Hematopoietic multipotent progenitor cell treated with erythropoietin and hydrocortisone succinate and interleukin-3 and kit ligand, for 15 days (in vitro differentiated cells): ENCODE results near the gene FGF12.

Source experiments
- DNase-seq: peaks from one replicate; pipeline ENCODE4 v3.0.0-alpha.2; 2015; ENCODE audit warnings: low spot score

The FGF12 gene

GRCh38 chr3:192188218-192188835, 539.0 kb downstream of the FGF12 start:
- DNase-seq: peak; percentile 9

- DNase-seq: no peak
These were observed 539.8 kb downstream of the FGF12 start for GRCh38 chr3:192187485-192188051.

- no peak for DNase-seq
These were observed 540.8 kb downstream of the FGF12 start for GRCh38 chr3:192186498-192186897.

- DNase-seq: no peak
These were observed 541.3 kb downstream of the FGF12 start for GRCh38 chr3:192186045-192186444.

GRCh38 chr3:192183109-192183508, 544.2 kb downstream of the FGF12 start:
- no peak for DNase-seq

GRCh38 chr3:192181151-192181550, 546.2 kb downstream of the FGF12 start:
- no peak for DNase-seq

GRCh38 chr3:192177383-192177782, 550.0 kb downstream of the FGF12 start:
- no peak for DNase-seq

- DNase-seq: no peak
These were observed 553.1 kb downstream of the FGF12 start for GRCh38 chr3:192174283-192174682.

- DNase-seq: no peak
These were observed 556.1 kb downstream of the FGF12 start for GRCh38 chr3:192171213-192171612.

GRCh38 chr3:192170659-192171058, 556.7 kb downstream of the FGF12 start:
- no peak for DNase-seq

GRCh38 chr3:192170031-192170430, 557.3 kb downstream of the FGF12 start:
- DNase-seq: no peak

GRCh38 chr3:192169332-192169915, 557.9 kb downstream of the FGF12 start:
- DNase-seq: no peak

GRCh38 chr3:192168202-192168601, 559.1 kb downstream of the FGF12 start:
- no peak for DNase-seq

GRCh38 chr3:192165552-192165951, 561.8 kb downstream of the FGF12 start:
- DNase-seq: no peak

- no peak for DNase-seq
These were observed 565.7 kb downstream of the FGF12 start for GRCh38 chr3:192161661-192162060.

- DNase-seq: no peak
These were observed 571.0 kb downstream of the FGF12 start for GRCh38 chr3:192156382-192156781.

GRCh38 chr3:192155194-192155593, 572.1 kb downstream of the FGF12 start:
- no peak for DNase-seq

- DNase-seq: no peak
These were observed 594.1 kb downstream of the FGF12 start for GRCh38 chr3:192133271-192133670.

GRCh38 chr3:192130534-192131132, 596.7 kb downstream of the FGF12 start:
- DNase-seq: no peak

- DNase-seq: no peak
These were observed 597.8 kb downstream of the FGF12 start for GRCh38 chr3:192129586-192129985.

- DNase-seq: no peak
These were observed 598.4 kb downstream of the FGF12 start for GRCh38 chr3:192128922-192129321.

- DNase-seq: no peak
These were observed 599.3 kb downstream of the FGF12 start for GRCh38 chr3:192128060-192128459.

- no peak for DNase-seq
These were observed 604.3 kb downstream of the FGF12 start for GRCh38 chr3:192122832-192123594.
